Activated CD4-positive, alpha-beta T cell treated with anti-CD3 and anti-CD28 coated beads, Interleukin-2, amount 10 ng/mL, durations not matched to agents 7 days and 5 days (primary cell): ENCODE measurements around the gene THAP12. TPM values are rescaled to one million over a fixed set of nuclear protein-coding genes. Genes with fewer than 3 reads are reported as not detected.
"Not testable (repeated sequence)": the region's sequence is repeated elsewhere in the genome, so short reads cannot be mapped to it uniquely, and the experiment has no call there.

ENCODE experiments used
- CTCF ChIA-PET: fragments of 350-600 bp; sonication (Branson Sonifier 250); formaldehyde crosslinking; loops from one replicate; lab custom pipeline; 2021; ENCODE audit warnings: antibody characterized with exemption; lab: Charles Lee
- POLR2A ChIA-PET: fragments of 350-600 bp; sonication (Branson Sonifier 250); formaldehyde crosslinking; loops from one replicate; lab custom pipeline; 2021; ENCODE audit warnings: antibody characterized with exemption; lab: Charles Lee
- DNase-seq: peaks from one replicate; pipeline ENCODE4 v3.0.0-alpha.2; 2020
- H3K27ac Mint-ChIP-seq: one replicate; pipeline ENCODE4 v1.8.0; 2021; ENCODE audit warnings: mild to moderate bottlenecking, moderate library complexity, mixed read lengths
- H3K27me3 Mint-ChIP-seq: one replicate; pipeline ENCODE4 v1.8.0; 2021; ENCODE audit warnings: mixed read lengths
- H3K36me3 Mint-ChIP-seq: one replicate; pipeline ENCODE4 v1.8.0; 2021; ENCODE audit warnings: low read depth, mixed read lengths
- H3K4me1 Mint-ChIP-seq: one replicate; pipeline ENCODE4 v1.8.0; 2021; ENCODE audit warnings: mixed read lengths
- H3K4me3 Mint-ChIP-seq: one replicate; pipeline ENCODE4 v1.8.0; 2021; ENCODE audit warnings: mild to moderate bottlenecking, moderate library complexity, mixed read lengths
- H3K9me3 Mint-ChIP-seq: one replicate; pipeline ENCODE4 v1.8.0; 2021; ENCODE audit warnings: mixed read lengths
- total RNA-seq, 2 experiments: library from RNA; stranded (reverse); gene quantifications; one replicate each; pipeline ENCODE4 v1.2.3, GENCODE V29; 2021

Gene THAP12
- total RNA-seq, 2 experiments from 2014 or later = 49.5 to 56.1 TPM

DNA sequence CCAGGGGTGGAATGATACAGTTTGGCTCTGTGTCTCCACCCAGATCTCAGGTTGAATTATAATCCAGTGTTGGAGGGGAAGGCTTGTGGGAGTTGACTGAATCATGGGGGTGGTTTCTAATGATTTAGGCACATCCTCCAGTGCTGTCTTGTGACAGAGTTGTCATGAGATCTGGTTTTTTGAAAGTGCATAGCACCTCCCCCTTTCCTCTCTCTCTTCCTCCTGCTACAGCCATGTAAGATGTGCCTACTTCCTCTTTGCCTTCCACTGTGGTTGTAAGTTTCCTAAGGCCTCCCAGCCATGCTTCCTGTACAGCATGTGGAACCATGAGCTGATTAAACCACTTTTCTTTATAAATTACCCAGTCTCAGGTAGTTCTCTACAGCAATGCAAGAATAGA lies 45.1 kb downstream of the THAP12 start:
- Mint-ChIP-seq H3K27me3 (no peaks in the 10 kb centered on the region), H3K4me1 (peaks cover 8% of the 10 kb centered on the region), H3K9me3 (peaks cover 27% of the 10 kb centered on the region), H3K36me3 (peaks cover 2% of the 10 kb centered on the region), H3K4me3 (no peak overlapping the region), H3K27ac (no peak overlapping the region)
- no peak for DNase-seq
- ChIA-PET CTCF (interaction anchor here (0.9 kb wide), 1 partner anchor 49 kb away, joined by 3 read pairs; no protein-coding TSS in a partner anchor), POLR2A (no interaction called here)

DNA sequence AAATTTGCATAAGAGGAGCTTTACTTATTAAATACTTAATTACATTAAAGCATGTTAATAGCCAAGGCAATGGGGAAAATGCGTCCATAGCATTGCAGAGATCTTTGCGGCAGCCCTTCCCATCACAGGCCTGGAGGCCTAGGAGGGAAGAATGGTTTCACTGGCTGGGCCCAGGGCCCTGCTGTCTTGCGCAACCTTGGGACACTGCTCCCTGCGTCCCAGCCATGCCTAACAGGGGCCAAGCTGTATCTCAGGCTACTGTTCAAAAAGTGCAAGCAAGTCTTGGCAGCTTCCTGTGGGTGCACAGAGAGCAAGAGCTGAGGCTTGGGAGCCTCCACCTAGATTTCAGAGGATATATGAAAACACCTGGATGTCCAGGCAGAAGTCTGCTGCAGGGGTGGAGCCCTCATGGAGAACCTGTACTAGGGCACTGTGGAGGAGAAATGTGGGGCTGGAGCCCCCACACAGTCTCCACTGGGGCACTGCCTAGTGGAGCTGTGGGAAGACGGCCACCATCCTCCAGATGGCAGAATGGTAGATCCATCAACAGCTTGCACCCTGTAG lies 46.0 kb downstream of the THAP12 start:
- Mint-ChIP-seq H3K27ac (no peak overlapping the region), H3K9me3 (peaks cover 27% of the 10 kb centered on the region), H3K27me3 (no peaks in the 10 kb centered on the region), H3K36me3 (peaks cover 2% of the 10 kb centered on the region), H3K4me3 (no peak overlapping the region), H3K4me1 (peaks cover 8% of the 10 kb centered on the region)
- no peak for DNase-seq
- CTCF ChIA-PET = no interaction called here
- POLR2A ChIA-PET = no interaction called here

DNA sequence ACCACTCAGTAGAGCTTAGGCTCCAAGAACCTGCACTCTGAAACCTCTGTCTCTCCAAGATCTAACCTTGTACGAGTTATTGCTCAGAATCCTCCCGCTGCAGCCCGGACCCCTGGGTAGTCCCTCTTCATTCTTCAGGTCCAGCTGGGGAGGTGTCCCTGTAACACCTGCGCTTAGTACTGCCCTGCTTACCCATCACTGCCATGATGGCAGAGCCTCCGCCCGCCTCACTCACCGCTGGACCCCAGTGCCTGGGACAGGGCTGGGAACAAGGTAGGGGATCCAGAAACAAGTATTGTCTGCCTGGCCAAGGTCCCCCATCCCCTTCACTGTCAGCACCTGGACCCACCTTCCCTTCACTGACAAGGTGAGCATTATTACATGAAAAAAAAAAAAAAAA lies 50.3 kb downstream of the THAP12 start:
- Mint-ChIP-seq H3K27ac (no peak overlapping the region), H3K36me3 (peaks cover 2% of the 10 kb centered on the region), H3K27me3 (peaks cover 2% of the 10 kb centered on the region), H3K9me3 (peaks cover 17% of the 10 kb centered on the region), H3K4me1 (no peaks in the 10 kb centered on the region), H3K4me3 (no peak overlapping the region)
- no peak for DNase-seq
- ChIA-PET POLR2A (no interaction called here), CTCF (interaction anchor here (1.0 to 1.9 kb wide), 2 partner anchors 65 to 123 kb away, joined by 3 to 4 read pairs; no protein-coding TSS in a partner anchor)

DNA sequence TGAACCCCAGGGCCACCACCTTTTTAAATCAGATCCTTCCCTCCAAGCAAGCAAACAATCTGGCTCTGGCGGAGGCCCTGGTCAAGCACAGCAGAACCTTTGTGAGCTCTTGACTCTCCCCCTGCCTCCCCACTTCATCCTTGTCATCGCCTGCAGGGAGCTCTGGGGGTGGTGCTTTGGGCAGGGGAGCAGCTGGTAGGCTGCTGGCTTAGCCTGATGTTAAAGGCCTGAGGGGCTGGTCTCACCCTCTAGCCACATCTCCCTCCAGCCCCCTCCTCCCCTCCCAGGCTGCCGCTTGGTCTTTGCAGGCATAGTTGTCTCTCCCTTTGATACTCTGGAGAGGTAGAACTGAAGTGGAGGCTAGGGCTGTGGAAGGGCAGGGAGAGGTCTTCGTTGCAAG lies 50.9 kb downstream of the THAP12 start:
- CTCF ChIA-PET = interaction anchor here (1.1 to 1.9 kb wide), 2 partner anchors 64 to 121 kb away, joined by 3 to 4 read pairs; no protein-coding TSS in a partner anchor
- peaks cover 13% of the 10 kb centered on the region for H3K9me3 Mint-ChIP-seq
- peaks cover 7% of the 10 kb centered on the region for H3K27me3 Mint-ChIP-seq

DNA sequence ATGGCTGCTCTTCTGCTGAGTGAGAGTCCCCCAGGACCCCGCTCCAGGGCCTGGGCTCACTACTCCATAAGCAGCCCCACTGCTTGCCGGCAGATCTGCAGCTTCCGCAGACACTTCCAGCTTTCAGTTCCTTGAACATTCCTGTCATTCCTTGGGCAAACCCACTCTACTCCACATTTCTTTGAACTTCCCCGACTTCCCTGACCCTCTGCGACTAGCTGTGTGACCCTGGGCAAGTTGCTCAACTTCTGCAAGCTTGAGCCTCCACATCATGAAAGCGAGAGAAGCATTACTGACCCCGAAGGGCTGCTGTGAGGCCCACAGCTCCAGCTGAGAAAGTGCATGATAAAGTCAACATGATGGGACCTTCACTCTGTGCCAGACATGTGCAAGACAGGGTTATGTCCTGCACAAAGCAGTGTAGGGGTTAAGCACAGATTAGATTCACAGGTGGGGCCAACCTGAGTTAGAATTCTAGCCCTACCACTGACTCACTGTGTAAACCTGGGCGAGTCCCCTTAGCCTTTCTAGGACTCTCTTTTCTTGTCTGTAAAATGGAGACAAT lies 51.8 kb downstream of the THAP12 start:
- no peak overlapping the region for H3K27ac Mint-ChIP-seq
- CTCF ChIA-PET = interaction anchor here (1.1 to 1.9 kb wide), 2 partner anchors 64 to 120 kb away, joined by 3 to 4 read pairs; no protein-coding TSS in a partner anchor
- POLR2A ChIA-PET = no interaction called here
- H3K27me3 Mint-ChIP-seq = peaks cover 12% of the 10 kb centered on the region
- no peak overlapping the region for H3K4me3 Mint-ChIP-seq
- H3K4me1 Mint-ChIP-seq = no peaks in the 10 kb centered on the region
- peaks cover 4% of the 10 kb centered on the region for H3K9me3 Mint-ChIP-seq
- no peaks in the 10 kb centered on the region for H3K36me3 Mint-ChIP-seq
- DNase-seq = no peak

More for the DNA sequence above, 50.9 kb downstream of the THAP12 start:
- DNase-seq = no peak
- no peak overlapping the region for H3K4me3 Mint-ChIP-seq
- POLR2A ChIA-PET = no interaction called here
- no peaks in the 10 kb centered on the region for H3K4me1 Mint-ChIP-seq
- no peak overlapping the region for H3K27ac Mint-ChIP-seq
- H3K36me3 Mint-ChIP-seq = peaks cover 2% of the 10 kb centered on the region

DNA sequence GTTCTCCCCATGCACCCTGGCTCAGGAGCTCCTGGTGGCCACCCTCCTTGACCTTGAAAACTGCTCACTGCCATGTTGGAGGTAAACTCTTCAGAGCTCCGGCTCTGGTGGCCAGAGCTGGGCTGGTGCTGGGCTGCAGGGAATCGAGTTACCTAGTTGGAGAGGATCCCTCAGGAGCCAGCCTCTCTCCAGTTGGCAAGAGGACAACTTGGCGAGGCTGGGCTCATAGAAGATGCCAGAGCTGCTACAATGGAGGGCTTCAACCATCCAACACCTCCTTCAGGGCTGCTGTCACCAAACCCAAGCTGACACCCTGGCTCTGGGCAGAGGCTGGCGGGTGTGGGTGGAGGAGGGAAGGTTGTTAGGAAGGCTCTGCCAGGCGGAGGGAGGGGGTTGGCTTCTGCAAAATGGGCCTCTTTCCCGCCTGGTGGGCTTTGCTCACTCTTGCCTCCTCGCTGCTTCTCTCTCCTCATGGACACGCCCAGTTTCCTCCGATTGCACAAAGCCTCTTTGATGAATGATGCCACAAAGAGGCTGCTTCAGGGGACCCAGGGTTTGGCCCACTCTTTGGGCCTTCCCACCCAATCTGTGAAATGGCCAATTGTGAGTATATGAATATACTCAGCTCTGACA lies 53.1 kb downstream of the THAP12 start:
- ChIA-PET CTCF (interaction anchor here (1.7 kb wide), 1 partner anchor 9 kb away, joined by 6 read pairs; no protein-coding TSS in a partner anchor), POLR2A (no interaction called here)
- H3K4me3 Mint-ChIP-seq = no peak overlapping the region
- no peaks in the 10 kb centered on the region for H3K9me3 Mint-ChIP-seq
- no peak for DNase-seq
- H3K36me3 Mint-ChIP-seq = no peaks in the 10 kb centered on the region
- H3K4me1 Mint-ChIP-seq = peaks cover 9% of the 10 kb centered on the region
- no peak overlapping the region for H3K27ac Mint-ChIP-seq
- H3K27me3 Mint-ChIP-seq = peaks cover 23% of the 10 kb centered on the region

DNA sequence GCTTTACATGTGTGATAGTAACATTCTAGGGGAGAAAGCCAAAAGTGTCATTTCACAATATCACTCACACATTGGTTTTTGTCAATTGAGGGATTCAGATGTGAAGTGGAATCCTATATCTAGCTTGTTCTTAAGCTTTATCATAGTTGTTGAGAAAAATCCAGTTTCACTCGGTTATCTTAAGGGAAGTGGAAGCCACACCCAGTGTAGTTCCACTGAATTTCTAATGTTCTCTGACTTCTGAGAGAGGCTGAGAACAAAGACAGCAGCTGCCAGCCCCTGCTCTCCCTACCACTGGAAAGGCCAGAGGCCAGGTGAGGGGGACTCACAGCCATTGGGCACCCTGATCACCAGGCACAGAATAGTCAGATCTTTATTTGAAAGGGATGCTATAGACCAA lies 53.7 kb downstream of the THAP12 start:
- no peak overlapping the region for H3K27ac Mint-ChIP-seq
- H3K27me3 Mint-ChIP-seq = peaks cover 30% of the 10 kb centered on the region
- no peak overlapping the region for H3K4me3 Mint-ChIP-seq
- no peaks in the 10 kb centered on the region for H3K9me3 Mint-ChIP-seq
- H3K36me3 Mint-ChIP-seq = no peaks in the 10 kb centered on the region
- no peak for DNase-seq
- ChIA-PET CTCF (interaction anchor here (1.7 kb wide), 1 partner anchor 8 kb away, joined by 6 read pairs; no protein-coding TSS in a partner anchor), POLR2A (no interaction called here)
- peaks cover 14% of the 10 kb centered on the region for H3K4me1 Mint-ChIP-seq

DNA sequence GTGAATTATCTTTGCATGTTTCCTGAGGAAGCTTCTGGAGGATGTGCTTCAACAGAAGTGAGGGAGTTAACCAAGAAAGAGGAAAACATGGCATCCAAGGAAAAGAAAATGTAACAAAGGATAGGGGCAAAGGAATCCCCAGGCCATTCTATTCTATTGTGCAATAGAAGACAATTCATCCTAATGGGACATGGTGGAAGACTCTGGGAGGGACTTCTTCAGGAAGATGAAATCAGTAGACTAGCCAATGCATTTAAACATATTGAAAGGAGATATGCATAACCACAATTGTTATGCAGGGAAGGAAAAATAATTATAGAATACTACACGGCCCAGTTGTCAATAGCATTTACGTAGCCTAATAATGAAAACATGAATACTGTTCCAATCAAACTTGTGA lies 55.7 kb downstream of the THAP12 start:
- no peak for DNase-seq
- Mint-ChIP-seq H3K36me3 (no peaks in the 10 kb centered on the region), H3K4me3 (no peak overlapping the region), H3K27me3 (peaks cover 44% of the 10 kb centered on the region), H3K27ac (no peak overlapping the region), H3K9me3 (no peaks in the 10 kb centered on the region), H3K4me1 (peaks cover 16% of the 10 kb centered on the region)
- ChIA-PET POLR2A (no interaction called here), CTCF (interaction anchor here (4.0 kb wide), 1 partner anchor 117 kb away, joined by 23 read pairs; no protein-coding TSS in a partner anchor)

DNA sequence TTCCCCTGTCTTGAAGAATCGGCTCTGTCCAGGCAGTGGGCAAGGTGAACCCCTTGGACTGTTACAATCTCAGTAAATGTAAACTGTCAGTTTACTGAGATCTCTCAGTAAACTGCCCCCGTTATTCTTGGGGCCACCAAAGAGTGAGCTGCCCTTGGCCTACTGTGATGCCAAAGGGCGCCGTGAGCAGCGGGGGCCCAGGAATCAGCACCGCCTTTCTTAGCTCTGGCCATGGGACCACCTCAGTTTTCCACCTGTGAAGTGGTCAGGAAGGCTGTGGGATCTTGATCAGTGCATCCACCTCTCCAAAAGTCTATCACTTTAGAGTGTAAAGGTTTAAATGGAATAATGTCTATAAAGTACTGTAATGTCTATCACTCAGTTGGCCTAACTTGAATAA lies 57.1 kb downstream of the THAP12 start:
- H3K27me3 Mint-ChIP-seq = peaks cover 51% of the 10 kb centered on the region

DNA sequence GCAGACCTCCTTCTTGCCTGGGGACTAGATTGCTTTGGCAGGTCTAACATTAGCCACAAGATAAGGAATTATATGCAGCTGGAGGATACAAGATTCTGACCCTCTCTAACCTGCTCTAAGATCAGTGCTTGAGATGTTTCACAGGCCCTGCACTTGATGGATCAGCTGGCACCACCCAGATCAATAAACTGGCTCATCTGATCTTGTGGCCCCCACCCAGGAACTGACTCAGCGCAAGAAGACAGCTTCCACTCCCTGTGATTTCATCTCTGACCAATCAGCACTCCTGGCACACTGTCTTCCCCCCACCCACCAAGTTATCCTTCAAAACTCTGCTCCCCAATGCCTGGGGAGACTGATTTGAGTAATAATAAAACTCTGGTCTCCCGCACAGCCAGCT lies 57.6 kb downstream of the THAP12 start:
- POLR2A ChIA-PET, H3K36me3 Mint-ChIP-seq, H3K4me3 Mint-ChIP-seq, DNase-seq, H3K9me3 Mint-ChIP-seq, H3K27ac Mint-ChIP-seq: not testable (repeated sequence)
- peaks cover 16% of the 10 kb centered on the region for H3K4me1 Mint-ChIP-seq
- CTCF ChIA-PET = interaction anchor here (4.0 kb wide), 1 partner anchor 115 kb away, joined by 23 read pairs; no protein-coding TSS in a partner anchor
- H3K27me3 Mint-ChIP-seq = peaks cover 51% of the 10 kb centered on the region

More for the DNA sequence above, 57.1 kb downstream of the THAP12 start:
- DNase-seq = no peak
- H3K4me3 Mint-ChIP-seq = no peak overlapping the region
- peaks cover 16% of the 10 kb centered on the region for H3K4me1 Mint-ChIP-seq
- no peaks in the 10 kb centered on the region for H3K9me3 Mint-ChIP-seq
- no peak overlapping the region for H3K27ac Mint-ChIP-seq
- no peaks in the 10 kb centered on the region for H3K36me3 Mint-ChIP-seq
- ChIA-PET POLR2A (no interaction called here), CTCF (interaction anchor here (4.0 kb wide), 1 partner anchor 116 kb away, joined by 23 read pairs; no protein-coding TSS in a partner anchor)

DNA sequence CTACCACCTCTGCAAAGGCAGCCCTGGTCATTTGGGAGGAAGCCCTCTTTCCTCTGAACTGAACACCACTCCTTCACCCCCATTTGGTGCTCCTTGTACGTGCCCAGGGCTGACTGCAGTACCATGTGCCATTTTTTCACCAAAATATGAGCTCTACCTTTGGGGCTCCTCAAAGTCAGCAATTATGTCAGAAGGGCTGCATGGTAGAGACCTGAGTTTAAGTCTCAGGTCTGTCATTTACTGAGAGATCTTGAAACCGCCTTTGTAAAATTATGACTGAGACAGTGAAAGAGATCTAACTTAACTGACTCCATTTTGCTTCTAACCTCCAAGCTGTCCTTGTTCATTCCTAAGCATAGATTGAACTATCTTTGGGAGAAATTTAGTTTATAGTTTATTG lies 58.0 kb downstream of the THAP12 start:
- no peak for DNase-seq
- CTCF ChIA-PET = interaction anchor here (1.1 to 4.0 kb wide), 2 partner anchors 112 to 115 kb away, joined by 3 to 23 read pairs; no protein-coding TSS in a partner anchor
- peaks cover 51% of the 10 kb centered on the region for H3K27me3 Mint-ChIP-seq
- H3K4me3 Mint-ChIP-seq = no peak overlapping the region
- no peak overlapping the region for H3K27ac Mint-ChIP-seq
- no peaks in the 10 kb centered on the region for H3K9me3 Mint-ChIP-seq
- H3K36me3 Mint-ChIP-seq = no peaks in the 10 kb centered on the region
- POLR2A ChIA-PET = no interaction called here
- H3K4me1 Mint-ChIP-seq = peaks cover 16% of the 10 kb centered on the region

DNA sequence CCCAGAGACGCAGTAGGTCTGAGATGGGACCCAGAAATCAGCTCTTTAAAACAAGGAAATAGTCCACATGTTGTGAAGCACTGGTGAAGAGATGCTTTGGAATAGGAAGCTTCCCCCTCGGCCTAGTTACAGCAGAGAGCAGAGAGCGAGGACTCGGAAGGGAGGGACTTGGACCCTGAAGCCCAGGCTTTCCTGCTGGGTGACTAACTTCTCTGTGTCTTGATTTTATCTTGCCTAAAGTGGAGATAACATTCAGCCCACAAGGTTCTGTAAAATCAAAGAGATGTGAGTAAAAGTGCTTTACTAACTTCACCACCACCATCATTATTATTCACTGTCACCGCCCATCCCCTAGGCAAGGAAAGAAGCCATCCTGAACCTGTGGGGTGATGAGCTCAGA lies 58.4 kb downstream of the THAP12 start:
- H3K4me3 Mint-ChIP-seq = no peak overlapping the region

More for the DNA sequence above, 58.4 kb downstream of the THAP12 start:
- no peak for DNase-seq
- Mint-ChIP-seq H3K4me1 (peaks cover 16% of the 10 kb centered on the region), H3K27ac (no peak overlapping the region), H3K9me3 (no peaks in the 10 kb centered on the region), H3K36me3 (no peaks in the 10 kb centered on the region), H3K27me3 (peaks cover 51% of the 10 kb centered on the region)
- ChIA-PET POLR2A (no interaction called here), CTCF (interaction anchor here (1.1 to 4.0 kb wide), 2 partner anchors 112 to 114 kb away, joined by 3 to 23 read pairs; no protein-coding TSS in a partner anchor)
